Body of pancreas (tissue), 4 donors: Measurements from ENCODE around the gene TMEM150B. TPM values are rescaled to one million over a fixed set of nuclear protein-coding genes. Genes with fewer than 3 reads are reported as not detected.

Experiments
- ATAC-seq: fragments of 150-250 bp; one replicate; pipeline ENCODE4 v1.9.1; 2016
- DNase-seq, 4 donors: peaks; one replicate each; pipeline ENCODE4 v3.0.0-alpha.2; 2019
- H3K27ac ChIP-seq, 4 donors: fragments of 200-600 bp; sonication (generic); 1 replicate in 3 of 4; 2 replicates in 1 of 4; pipeline versions ENCODE4 v1.5.1 to v1.6.1; 2016 to 2019; ENCODE audit warnings: mild to moderate bottlenecking in 1 of 4, mixed read lengths in 1 of 4, moderate library complexity in 1 of 4
- H3K27me3 ChIP-seq, 2 donors: fragments of 200-600 bp; sonication (generic); one replicate each; pipeline ENCODE4 v1.6.0; 2016; ENCODE audit warnings: mild to moderate bottlenecking in 1 of 2
- H3K36me3 ChIP-seq, 2 donors: fragments of 200-600 bp; sonication (generic); replicated peaks in 1 of 2; 2 replicates each; pipeline ENCODE4 v1.5.1; 2016; ENCODE audit warnings: low read depth in 2 of 2; ENCODE audit not compliant: insufficient read depth in 1 of 2
- H3K4me1 ChIP-seq: fragments of 200-600 bp; sonication (generic); one replicate; pipeline ENCODE4 v1.6.0; 2016
- H3K4me3 ChIP-seq, 2 donors: fragments of 200-600 bp; sonication (generic); 1 replicate in 1 of 2; 2 replicates in 1 of 2; pipeline ENCODE4 v1.5.1; 2016 to 2019
- H3K9me3 ChIP-seq, 3 donors: fragments of 200-600 bp; sonication (generic); 1 replicate in 2 of 3; 2 replicates in 1 of 3; pipeline ENCODE4 v1.5.1; 2016
- CTCF ChIP-seq, 7 experiments: fragments of 450-650 bp in 4 of 7; fragments of 200-600 bp in 3 of 7; sonication (generic) in 3 of 7; IDR thresholded peaks; one replicate each; pipeline ENCODE4 v1.5.1; 2016 to 2019; ENCODE audit warnings: antibody characterized with exemption in 7 of 7
- POLR2A ChIP-seq, 3 donors: fragments of 450-650 bp; IDR thresholded peaks; one replicate each; pipeline ENCODE4 v1.6.1; 2016; ENCODE audit warnings: antibody characterized with exemption in 3 of 3, mild to moderate bottlenecking in 2 of 3
- WGBS, 2 donors: methylation state at CpG; one replicate each; pipeline ENCODE4 v1.1.5; 2017; 5-methylcytosine and 5-hydroxymethylcytosine counted together
- intact Hi-C: fragments of 100-400 bp; cut with DNase I; formaldehyde crosslinking; loops from one replicate; pipeline ENCODE4 v1.15.1; 2023
- total RNA-seq, 2 donors: library from RNA; depleted of rRNA; stranded (reverse); fragments of >200 nt; gene quantifications; one replicate each; pipeline ENCODE4 v1.1.0, GENCODE V29; 2016

The TMEM150B gene
- total RNA-seq, 2 donors from 2014 or later: 1.0 TPM; not detected in 1

DNA sequence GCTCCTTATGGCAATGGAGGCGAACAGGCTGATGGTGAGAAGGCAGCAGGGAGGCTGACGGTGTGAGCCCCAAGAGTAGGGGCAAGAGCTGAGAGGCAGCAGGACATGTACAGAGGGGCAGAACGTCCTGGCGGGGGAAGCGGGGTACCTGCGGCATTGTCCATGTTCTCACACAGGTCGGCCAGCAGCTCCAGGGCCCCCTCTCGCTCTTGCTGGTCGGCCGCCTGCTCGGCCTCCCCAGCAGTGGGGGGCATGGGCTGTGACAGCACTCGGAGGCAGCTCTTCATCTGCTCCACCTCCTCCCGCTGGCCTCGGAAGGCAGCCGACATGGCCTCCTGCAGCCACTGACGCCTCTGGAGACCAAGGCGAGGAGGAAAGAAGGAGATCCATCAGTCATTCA, 47.6 kb downstream of the TMEM150B start:
- Histone ChIP-seq H3K27ac (no peak overlapping the region), H3K9me3 (no peaks in the 10 kb centered on the region), H3K4me3 (no peak overlapping the region), H3K4me1 (peaks cover 19% of the 10 kb centered on the region), H3K36me3 (peaks cover 0 to 8% of the 10 kb centered on the region in 2 donors), H3K27me3 (no peaks in the 10 kb centered on the region)
- TF ChIP-seq POLR2A (IDR thresholded peaks at IDR 0.05) (no peak), CTCF (IDR thresholded peaks at IDR 0.05) (no peak)
- intact Hi-C loops: no loop called here
- ATAC-seq (no peak), DNase-seq (no peak)
- WGBS, 2 donors: 83 to 90% methylated on average over 10 to 13 of the region's 17 CpGs

GRCh38 chr19:55276720-55277430, 48.3 kb downstream of the TMEM150B start:
- H3K36me3 ChIP-seq: peaks cover 0 to 8% of the 10 kb centered on the region in 2 donors
- intact Hi-C loops: no loop called here

GRCh38 chr19:55275851-55276719, 49.1 kb downstream of the TMEM150B start:
- Histone ChIP-seq H3K4me3 (no peak overlapping the region), H3K9me3 (no peaks in the 10 kb centered on the region), H3K36me3 (peaks cover 0 to 8% of the 10 kb centered on the region in 2 donors), H3K4me1 (peaks cover 19% of the 10 kb centered on the region), H3K27ac (peak overlapping the region in 1 of 4 donors; percentile 8), H3K27me3 (no peaks in the 10 kb centered on the region)
- intact Hi-C loops: no loop called here
- ATAC-seq (no peak), DNase-seq (peak in 2 of 4 donors; percentile 19 to 28)
- 77 to 86% methylated on average over 17 of the region's 17 CpGs for WGBS, 2 donors
- TF ChIP-seq POLR2A (IDR thresholded peaks at IDR 0.05): no peak
- no peak for TF ChIP-seq CTCF (IDR thresholded peaks at IDR 0.05)

More at GRCh38 chr19:55276720-55277430, 48.3 kb downstream of the TMEM150B start:
- peaks cover 19% of the 10 kb centered on the region for H3K4me1 ChIP-seq
- DNase-seq: no peak
- no peak for ATAC-seq
- H3K9me3 ChIP-seq: no peaks in the 10 kb centered on the region
- TF ChIP-seq POLR2A (IDR thresholded peaks at IDR 0.05) (no peak), CTCF (IDR thresholded peaks at IDR 0.05) (no peak)
- no peaks in the 10 kb centered on the region for H3K27me3 ChIP-seq
- H3K27ac ChIP-seq: no peak overlapping the region
- WGBS, 2 donors: 86% methylated on average over 15 of the region's 15 CpGs
- H3K4me3 ChIP-seq: no peak overlapping the region

DNA sequence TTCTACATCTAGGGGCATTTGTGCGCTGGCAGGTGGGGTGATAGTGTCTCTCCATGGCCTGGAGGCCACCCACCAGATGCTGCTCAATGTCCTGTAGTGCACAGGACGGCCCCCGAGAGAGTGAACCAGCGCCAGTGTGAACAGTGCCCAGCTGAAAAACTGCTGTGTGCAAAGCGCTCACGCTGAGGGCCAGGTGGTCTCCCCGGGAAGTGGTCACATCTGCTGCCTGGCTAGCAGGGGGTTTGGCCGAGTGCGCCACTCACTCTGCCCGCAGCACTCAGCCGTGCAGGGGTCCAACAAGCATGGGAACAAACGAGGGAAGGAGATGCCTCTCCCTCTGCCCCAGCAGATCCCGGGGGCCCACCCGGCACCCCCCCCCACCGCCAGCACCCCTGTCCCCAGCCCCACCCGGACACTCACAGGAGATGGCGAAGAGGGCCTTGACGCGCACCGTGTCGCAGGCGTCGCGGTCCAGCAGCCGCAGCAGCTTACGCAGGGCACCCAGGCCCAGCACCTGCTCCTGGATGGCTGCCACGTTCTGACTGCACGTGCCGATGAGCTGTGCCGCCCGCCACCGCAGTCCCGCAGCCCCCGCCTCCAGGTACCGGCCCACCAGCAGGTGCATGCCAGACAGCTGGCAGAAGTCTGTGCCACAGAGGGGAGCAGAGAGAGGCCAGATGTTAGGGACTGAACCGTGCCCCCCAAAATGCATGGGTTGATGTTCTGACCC, 51.0 kb downstream of the TMEM150B start:
- Histone ChIP-seq H3K36me3 (peaks cover 0 to 8% of the 10 kb centered on the region in 2 donors), H3K4me3 (no peak overlapping the region), H3K9me3 (no peaks in the 10 kb centered on the region), H3K27ac (no peak overlapping the region), H3K27me3 (no peaks in the 10 kb centered on the region), H3K4me1 (peaks cover 7% of the 10 kb centered on the region)
- ATAC-seq (no peak), DNase-seq (no peak)
- TF ChIP-seq CTCF (IDR thresholded peaks at IDR 0.05) (no peak), POLR2A (IDR thresholded peaks at IDR 0.05) (no peak)
- 92 to 93% methylated on average over 5 to 34 of the region's 36 CpGs for WGBS, 2 donors
- intact Hi-C loops: no loop called here
